ENCODE data around the gene TENT5C.

Gene TENT5C

GRCh38 chr1:117608115-117608615 lies 2.3 kb downstream of the TENT5C start:
- Histone ChIP-seq H3K4me3 (peak overlapping the region in 1 of 2 donors; percentile 68), H3K9me3 (no peaks in the 10 kb centered on the region), H3K27ac (peak overlapping the region in 1 of 2 donors; percentile 25), H3K4me1 (peaks cover 0 to 44% (median 22%) of the 10 kb centered on the region in 4 donors), H3K27me3 (no peaks in the 10 kb centered on the region), H3K36me3 (no peaks in the 10 kb centered on the region)
- intact Hi-C loops (cut with DNase I; ENCODE audit: low total_unique reads): loop anchor here (5.0 kb wide), 4 partner anchors 64 to 486 kb away; partner anchors contain the start of genes MAN1A2 and TRIM45
- no peak for TF ChIP-seq CTCF (IDR thresholded peaks at IDR 0.05)
- no peak for DNase-seq

GRCh38 chr1:117608758-117609157 lies 2.9 kb downstream of the TENT5C start:
- H3K4me1 ChIP-seq: peaks cover 0 to 50% (median 25%) of the 10 kb centered on the region in 4 donors
- TF ChIP-seq CTCF (IDR thresholded peaks at IDR 0.05): no peak
- intact Hi-C loops (cut with DNase I; ENCODE audit: low total_unique reads): loop anchor here (5.0 kb wide), 4 partner anchors 64 to 486 kb away; partner anchors contain the start of genes MAN1A2 and TRIM45
- no peaks in the 10 kb centered on the region for H3K9me3 ChIP-seq
- no peaks in the 10 kb centered on the region for H3K36me3 ChIP-seq
- no peaks in the 10 kb centered on the region for H3K27me3 ChIP-seq
- peak overlapping the region in 1 of 2 donors; percentile 25 for H3K27ac ChIP-seq
- no peak overlapping the region for H3K4me3 ChIP-seq
- DNase-seq: no peak

DNA sequence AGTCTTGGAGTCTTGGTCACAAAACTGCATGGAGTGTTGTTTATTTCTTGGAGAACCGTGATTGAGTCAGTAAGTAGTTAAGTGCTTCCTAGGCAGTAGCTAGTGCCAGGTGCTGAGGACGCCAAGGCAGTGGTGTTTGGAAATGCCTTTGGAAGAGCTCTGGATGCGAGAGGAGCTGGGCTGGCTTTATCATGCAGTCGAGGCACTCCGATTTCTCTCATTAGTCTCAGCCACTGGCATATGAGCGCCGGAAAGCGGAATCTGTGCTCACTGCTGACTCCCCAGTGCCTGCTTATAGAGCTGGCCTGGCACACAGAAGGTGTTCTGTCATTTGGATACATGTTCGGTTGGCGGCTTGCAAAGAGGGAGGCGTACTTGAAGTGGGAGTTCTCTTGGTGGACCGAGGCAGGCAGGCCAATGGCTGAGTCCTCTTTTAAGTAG lies 3.6 kb downstream of the TENT5C start:
- no peak for TF ChIP-seq CTCF (IDR thresholded peaks at IDR 0.05)
- Histone ChIP-seq H3K27me3 (no peaks in the 10 kb centered on the region), H3K36me3 (no peaks in the 10 kb centered on the region), H3K4me3 (peak overlapping the region; percentile 6 to 13), H3K9me3 (no peaks in the 10 kb centered on the region), H3K27ac (no peak overlapping the region), H3K4me1 (peaks cover 0 to 55% (median 29%) of the 10 kb centered on the region in 4 donors)
- peak; percentile 70 to 72 for DNase-seq
- intact Hi-C loops (cut with DNase I; ENCODE audit: low total_unique reads): loop anchor here (5.0 kb wide), 4 partner anchors 63 to 487 kb away; partner anchors contain the start of genes MAN1A2 and TRIM45

DNA sequence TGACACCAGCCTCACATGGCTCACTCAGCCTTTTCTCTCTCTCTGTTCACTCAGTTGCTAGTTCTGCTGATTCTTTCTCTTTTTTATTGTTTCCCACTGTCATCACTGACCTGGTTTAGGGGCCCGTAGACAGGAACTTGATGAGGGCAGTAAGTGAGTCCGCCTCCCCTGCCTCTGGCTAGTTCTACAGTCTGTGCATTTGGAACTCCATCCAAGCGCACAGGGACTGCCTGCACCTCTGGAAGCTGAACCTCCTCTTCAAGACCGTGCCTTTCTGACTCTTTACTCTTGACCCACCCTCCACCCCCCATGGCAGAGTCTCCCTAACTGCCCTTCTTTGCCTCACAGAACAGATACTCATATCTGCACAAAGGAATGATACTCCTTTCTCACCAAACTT lies 4.2 kb downstream of the TENT5C start:
- Histone ChIP-seq H3K4me3 (no peak overlapping the region), H3K9me3 (no peaks in the 10 kb centered on the region), H3K27ac (no peak overlapping the region), H3K36me3 (no peaks in the 10 kb centered on the region), H3K27me3 (no peaks in the 10 kb centered on the region), H3K4me1 (peaks cover 0 to 52% (median 27%) of the 10 kb centered on the region in 4 donors)
- intact Hi-C loops (cut with DNase I; ENCODE audit: low total_unique reads): no loop called here
- TF ChIP-seq CTCF (IDR thresholded peaks at IDR 0.05): no peak
- no peak for DNase-seq

- H3K4me1 ChIP-seq: peaks cover 0 to 50% (median 26%) of the 10 kb centered on the region in 4 donors
- TF ChIP-seq CTCF (IDR thresholded peaks at IDR 0.05): no peak
- no peak overlapping the region for H3K27ac ChIP-seq
These were observed 5.3 kb downstream of the TENT5C start for GRCh38 chr1:117611121-117611601.

More at GRCh38 chr1:117611121-117611601, 5.3 kb downstream of the TENT5C start:
- Histone ChIP-seq H3K27me3 (no peaks in the 10 kb centered on the region), H3K4me3 (no peak overlapping the region), H3K36me3 (no peaks in the 10 kb centered on the region), H3K9me3 (no peaks in the 10 kb centered on the region)
- no peak for DNase-seq
- intact Hi-C loops (cut with DNase I; ENCODE audit: low total_unique reads): no loop called here

Measured in tibial artery (tissue), 4 donors.